ENCODE results near the gene HIVEP3.

Gene HIVEP3

GRCh38 chr1:41809692-41810091 is 109.0 kb downstream of the HIVEP3 start:
- no peak for DNase-seq

- no peak for DNase-seq
These were observed 111.3 kb downstream of the HIVEP3 start for GRCh38 chr1:41807390-41807789.

- DNase-seq = peak; percentile 72 to 78
These were observed 112.1 kb downstream of the HIVEP3 start for GRCh38 chr1:41806472-41807155.

GRCh38 chr1:41805771-41806471 is 112.8 kb downstream of the HIVEP3 start:
- peak in 1 of 2 experiments; percentile 58 for DNase-seq

GRCh38 chr1:41804176-41804575 is 114.5 kb downstream of the HIVEP3 start:
- DNase-seq = peak; percentile 40 to 46

GRCh38 chr1:41803656-41804055 is 115.1 kb downstream of the HIVEP3 start:
- DNase-seq = no peak

GRCh38 chr1:41802532-41803501 is 115.9 kb downstream of the HIVEP3 start:
- DNase-seq = no peak

GRCh38 chr1:41800311-41800829 is 118.4 kb downstream of the HIVEP3 start:
- no peak for DNase-seq

GRCh38 chr1:41799723-41800122 is 119.0 kb downstream of the HIVEP3 start:
- peak; percentile 45 to 57 for DNase-seq

- no peak for DNase-seq
These were observed 119.5 kb downstream of the HIVEP3 start for GRCh38 chr1:41799205-41799604.

GRCh38 chr1:41795205-41795762 is 123.4 kb downstream of the HIVEP3 start:
- no peak for DNase-seq

GRCh38 chr1:41794031-41794430 is 124.7 kb downstream of the HIVEP3 start:
- DNase-seq = no peak

- no peak for DNase-seq
These were observed 126.3 kb downstream of the HIVEP3 start for GRCh38 chr1:41792485-41792770.

- peak; percentile 66 to 70 for DNase-seq
These were observed 126.8 kb downstream of the HIVEP3 start for GRCh38 chr1:41791667-41792484.

- no peak for DNase-seq
These were observed 128.4 kb downstream of the HIVEP3 start for GRCh38 chr1:41790351-41790750.

- DNase-seq = no peak
These were observed 128.9 kb downstream of the HIVEP3 start for GRCh38 chr1:41789661-41790330.

- DNase-seq = no peak
These were observed 130.3 kb downstream of the HIVEP3 start for GRCh38 chr1:41788427-41788826.

GRCh38 chr1:41784531-41785274 is 134.0 kb downstream of the HIVEP3 start:
- no peak for DNase-seq

GRCh38 chr1:41783189-41783639 is 135.5 kb downstream of the HIVEP3 start:
- DNase-seq = peak; percentile 63 to 65

GRCh38 chr1:41780916-41781315 is 137.8 kb downstream of the HIVEP3 start:
- DNase-seq = no peak

GRCh38 chr1:41780322-41780721 is 138.4 kb downstream of the HIVEP3 start:
- DNase-seq = no peak
